GM18520 (cell line): ENCODE data around the gene MSTO1.
"Not testable (repeated sequence)": the region's sequence is repeated elsewhere in the genome, so short reads cannot be mapped to it uniquely, and the experiment has no call there.

Source experiments
- ATAC-seq: cut with Tn5 transposase; IDR thresholded peaks from one replicate; pipeline ENCODE4 v1.9.1; 2021; ENCODE audit not compliant: unreplicated experiment

Gene MSTO1

DNA sequence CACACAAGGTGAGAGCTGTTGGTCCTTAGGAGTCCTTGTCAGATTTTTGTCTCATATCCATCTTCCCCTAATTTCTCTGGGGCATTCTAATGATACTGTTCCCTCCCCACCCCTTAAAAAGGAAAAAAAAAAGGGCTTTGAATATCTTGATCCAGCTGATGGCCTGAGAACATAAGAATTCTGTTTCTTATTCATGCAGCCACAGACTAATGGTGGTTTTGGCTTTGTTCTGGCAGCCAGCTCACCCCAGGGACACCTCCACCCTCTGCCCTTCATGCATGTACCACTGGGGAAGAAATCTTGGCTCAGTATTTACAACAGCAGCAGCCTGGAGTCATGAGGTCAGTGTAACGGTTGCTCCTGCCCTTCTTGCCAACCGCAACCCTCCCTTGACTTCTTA is 3.2 kb downstream of the MSTO1 start:
- ATAC-seq, result not testable (repeated sequence)

DNA sequence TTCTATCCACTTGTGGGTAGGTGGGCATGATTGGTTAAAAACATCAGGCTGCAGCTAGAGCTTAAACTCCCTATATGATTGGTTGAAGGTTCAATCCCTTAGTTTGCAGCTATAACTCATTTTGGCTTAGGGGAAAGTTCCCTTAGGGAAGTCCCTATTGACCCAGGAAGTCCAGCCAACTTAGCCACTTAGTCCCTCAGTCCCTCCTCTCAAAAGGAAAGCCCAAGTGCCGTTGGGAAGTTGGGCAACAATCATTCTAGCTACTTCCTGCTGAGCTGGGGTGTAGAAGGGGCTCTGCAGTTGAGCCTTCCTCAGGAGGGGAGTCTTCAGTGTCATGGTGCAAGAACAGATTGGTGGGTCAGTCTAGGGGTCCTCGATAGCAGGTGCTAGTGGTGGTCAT is 12.2 kb downstream of the MSTO1 start:
- ATAC-seq, result no peak

DNA sequence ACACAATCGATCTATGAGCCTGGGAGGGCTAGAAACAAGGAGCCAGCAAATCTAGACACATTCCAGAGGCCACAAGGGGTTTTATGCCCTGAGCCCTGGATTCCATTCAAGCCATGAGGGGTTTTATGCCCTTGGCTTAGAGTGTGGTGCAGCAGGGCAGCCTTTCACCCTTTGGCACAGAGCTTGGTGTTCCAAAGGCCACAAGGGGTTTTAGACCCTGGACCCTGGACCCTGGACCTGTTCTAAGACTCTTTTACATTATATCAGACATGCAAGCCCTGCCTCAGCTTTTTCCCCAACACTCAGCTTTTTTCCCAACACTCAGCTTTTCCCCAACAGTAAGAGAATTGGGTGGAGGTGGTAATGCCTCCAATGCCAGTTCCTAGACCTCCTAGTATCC is 13.3 kb downstream of the MSTO1 start:
- ATAC-seq, result no peak

DNA sequence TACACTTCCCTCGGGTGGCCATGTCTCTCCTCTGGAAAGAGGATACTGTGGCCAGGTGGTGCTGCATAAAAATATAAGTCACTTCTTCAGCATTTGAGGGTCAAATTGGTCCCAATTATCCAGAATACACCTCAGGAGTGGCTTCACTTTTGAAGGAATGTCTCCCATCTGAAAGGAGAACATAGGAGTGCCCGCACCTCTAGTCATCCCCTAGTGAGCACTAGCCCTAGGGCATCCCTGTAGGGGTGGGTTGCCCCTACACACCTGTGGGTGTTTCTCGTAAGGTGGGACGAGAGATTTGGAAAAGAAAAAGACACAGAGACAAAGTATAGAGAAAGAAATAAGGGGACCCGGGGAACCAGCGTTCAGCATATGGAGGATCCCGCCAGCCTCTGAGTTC is 16.4 kb downstream of the MSTO1 start:
- ATAC-seq, result not testable (repeated sequence)

DNA sequence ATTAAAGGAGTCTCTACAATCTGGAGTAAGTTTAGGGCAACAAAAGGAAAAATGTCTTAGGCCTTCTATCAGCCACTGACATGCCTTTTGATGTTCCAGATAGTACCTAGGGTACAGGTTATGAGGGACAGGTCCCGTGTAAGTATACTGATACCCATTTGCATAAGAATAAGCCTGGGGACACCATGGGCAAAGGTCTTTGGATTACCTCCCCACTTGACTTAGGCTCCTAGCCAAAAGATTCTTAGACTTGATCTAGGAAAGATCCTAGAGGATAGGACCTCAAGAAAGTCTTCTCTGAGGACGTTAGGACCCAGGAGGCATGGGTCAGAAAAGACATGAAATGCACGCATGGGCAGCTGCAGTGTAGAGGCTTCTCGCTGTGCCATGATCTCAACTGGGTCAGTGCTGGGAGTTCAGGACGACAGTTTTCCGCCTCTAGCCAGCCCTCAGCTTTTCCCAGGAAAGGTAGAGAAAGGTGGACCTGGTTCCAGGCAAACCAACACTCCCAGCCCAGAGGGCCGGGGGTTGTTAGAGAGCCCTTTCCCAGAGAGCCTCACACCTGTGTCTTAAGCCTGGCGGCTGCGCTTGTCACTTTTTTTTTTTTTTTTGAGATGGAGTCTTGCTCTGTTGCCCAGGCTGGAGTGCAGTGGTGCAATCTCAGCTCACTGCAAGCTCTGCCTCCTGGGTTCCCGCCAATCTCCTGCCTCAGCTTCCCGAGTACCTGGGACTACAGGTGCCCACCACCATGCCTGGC is 26.6 kb downstream of the MSTO1 start:
- no peak for ATAC-seq

DNA sequence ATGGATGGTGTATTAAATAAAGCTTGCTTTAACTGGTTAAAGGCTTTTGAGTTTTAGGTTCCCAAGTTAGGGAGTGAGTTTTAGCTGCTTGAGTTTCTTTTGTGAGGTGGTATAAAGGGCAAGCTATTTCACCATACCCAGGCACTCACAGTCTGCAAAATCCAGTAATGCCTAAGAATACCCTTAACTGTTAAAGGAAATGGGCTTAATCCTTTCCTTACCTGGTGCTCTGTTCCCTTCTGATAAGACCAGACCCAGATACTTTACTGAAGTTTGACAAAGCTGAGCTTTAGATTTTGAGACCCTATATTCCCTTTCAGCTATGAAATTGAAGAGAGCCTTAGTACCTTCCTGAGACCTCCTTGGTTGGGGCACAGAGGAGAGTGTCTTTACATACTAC is 30.3 kb downstream of the MSTO1 start:
- no peak for ATAC-seq

DNA sequence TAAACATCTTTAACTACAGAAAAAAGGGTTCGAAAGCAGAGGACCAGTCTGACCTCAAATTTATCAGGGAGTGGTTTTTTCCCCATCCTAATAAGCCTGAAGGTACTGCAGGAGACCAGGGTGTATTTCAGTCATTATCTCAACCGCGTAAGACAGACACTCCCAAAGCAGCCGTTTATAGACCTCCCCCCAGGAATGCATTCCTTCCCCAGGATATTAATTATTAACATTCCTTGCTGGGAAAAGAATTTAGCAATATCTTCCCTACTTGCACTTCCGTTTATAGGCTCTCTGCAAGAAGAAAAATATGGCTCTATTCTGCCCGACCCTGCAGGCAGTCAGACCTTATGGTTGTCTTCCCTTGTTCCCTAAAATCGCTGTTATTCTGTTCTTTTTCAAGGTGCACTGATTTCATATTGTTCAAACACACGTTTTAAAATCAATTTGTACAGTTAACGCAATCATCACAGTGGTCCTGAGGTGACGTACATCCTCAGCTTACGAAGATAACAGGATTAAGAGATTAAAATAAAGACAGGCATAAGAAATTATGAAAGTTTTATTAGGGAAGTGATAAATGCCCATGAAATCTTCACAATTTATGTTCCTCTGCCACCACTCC is 32.7 kb downstream of the MSTO1 start:
- not testable (repeated sequence) for ATAC-seq

DNA sequence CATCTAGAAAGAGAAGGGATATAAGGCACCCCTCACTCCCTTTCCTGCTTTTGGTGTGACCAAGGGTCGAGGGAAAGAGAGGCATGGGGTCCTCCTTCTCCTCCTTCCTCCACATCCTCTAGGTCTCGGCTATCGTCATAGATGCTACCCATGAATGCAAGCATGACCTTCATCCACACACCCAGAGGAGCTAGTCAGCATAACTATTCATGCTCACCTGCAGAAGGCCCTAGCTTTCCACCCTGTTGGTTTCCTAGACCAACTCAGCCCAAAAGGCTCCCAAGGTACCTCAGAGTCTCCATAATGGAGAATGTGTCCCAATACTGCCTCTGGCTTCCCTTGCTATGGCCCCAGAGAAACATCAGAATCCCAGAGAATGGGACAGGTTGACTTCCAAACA is 33.2 kb downstream of the MSTO1 start:
- ATAC-seq, result no peak

DNA sequence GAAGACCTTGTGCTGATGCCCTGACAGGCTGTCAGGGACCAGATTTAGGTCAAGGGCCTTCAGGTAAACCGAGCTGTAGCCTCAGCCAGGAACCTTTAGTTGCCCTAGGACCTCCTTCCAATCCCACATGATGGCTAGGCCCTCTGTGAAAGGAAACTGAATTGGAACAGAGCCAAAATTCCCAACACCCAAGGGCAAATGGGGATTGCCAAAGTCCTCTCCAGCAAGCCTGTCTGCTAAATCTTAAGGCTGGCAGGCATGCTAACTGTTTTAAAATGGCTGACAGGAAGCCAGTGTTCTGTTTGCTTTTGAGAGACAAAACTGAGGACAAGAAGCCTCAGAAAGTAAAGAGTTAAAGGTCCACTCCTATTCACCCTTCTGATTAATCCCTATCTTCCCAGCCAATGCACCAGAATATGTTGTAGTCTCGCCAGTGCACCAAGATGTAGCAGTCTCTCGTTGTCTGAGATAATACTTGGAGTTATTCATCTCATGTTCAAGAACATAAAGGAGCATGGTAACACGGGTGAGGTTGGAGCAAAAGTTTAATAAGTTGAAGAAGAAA is 35.1 kb downstream of the MSTO1 start:
- ATAC-seq, result no peak

DNA sequence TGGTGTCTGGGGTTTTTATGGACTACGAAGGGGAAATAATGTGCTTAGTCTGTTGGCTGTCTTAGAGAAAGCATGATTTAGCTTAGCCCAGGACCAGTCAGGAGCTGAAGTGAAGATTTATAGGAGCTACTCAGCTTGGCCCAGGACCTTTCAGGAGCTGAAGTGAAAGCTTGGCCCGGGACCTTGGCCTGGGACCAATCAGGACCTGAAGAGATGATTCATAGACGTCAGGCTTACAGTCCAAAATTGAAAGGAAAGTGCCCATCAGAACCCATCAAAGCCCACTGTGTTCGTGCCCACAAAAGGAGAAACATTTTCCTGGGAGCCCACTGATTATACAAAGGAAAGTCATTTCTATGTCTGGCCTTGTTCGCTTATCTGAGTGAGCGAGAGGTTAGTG is 35.6 kb downstream of the MSTO1 start:
- ATAC-seq, result no peak

DNA sequence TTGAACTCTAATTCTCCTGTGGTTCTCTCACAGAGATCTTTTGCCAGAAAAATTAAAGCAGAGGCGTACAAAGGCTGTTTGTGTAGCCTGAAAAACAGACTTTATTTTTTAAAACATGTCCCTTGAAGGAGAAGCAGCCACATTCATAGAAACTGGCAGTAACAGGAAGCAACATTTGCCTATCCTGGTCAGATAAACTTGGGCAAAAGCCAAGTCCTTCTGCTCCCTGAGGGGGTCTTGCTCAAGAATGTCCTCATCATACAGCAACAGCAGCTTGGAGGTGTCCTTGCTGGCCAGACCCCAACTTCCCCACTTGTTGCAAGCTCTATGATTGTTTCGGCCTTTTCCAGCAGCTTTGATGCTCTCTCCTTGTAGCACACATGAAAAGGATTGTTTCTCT is 36.3 kb downstream of the MSTO1 start:
- ATAC-seq, result no peak

DNA sequence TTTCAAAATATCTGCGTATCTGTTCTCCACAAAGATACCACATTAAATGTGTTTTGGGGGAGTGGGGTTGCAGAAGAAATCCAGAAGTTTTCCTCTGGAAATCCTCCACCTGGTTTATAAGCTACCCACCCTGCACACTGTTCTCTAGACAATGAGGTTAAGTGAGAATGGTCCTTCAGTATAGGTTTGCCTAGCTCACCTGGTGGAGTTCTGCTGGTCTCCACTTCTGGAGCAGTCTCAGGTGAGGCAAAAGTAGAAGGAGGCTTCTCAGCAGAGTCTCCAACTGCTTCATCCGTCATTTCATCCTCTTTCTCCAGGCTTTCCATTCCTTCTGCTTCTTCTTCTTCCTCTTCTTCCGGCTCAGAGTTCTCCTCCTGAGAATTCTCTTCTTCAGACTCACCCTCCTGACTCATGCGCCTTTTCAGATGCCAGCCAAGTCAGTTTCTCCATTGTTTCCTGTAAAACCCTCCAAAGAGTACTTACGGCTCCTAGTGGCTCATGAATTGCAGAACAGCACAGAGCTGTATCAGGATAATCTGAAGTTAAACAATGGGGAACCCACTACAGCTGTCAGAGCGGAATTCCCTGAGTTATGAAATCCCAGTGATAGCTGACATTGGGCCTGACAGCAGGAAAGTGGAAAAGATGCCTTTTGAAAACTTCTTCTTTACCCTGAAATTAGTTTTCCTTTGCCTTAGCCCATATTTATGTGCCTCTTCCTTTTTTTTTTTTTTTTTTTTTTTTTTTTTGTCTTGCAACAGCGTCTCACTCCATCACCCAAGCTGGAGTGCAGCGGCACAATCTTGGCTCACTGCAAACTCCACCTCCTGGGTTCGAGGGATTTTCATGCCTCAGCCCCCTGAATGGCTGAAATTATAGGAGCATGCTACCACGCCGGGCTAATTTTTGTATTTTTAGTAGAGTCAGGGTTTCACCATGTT is 38.5 kb downstream of the MSTO1 start:
- ATAC-seq, result no peak

DNA sequence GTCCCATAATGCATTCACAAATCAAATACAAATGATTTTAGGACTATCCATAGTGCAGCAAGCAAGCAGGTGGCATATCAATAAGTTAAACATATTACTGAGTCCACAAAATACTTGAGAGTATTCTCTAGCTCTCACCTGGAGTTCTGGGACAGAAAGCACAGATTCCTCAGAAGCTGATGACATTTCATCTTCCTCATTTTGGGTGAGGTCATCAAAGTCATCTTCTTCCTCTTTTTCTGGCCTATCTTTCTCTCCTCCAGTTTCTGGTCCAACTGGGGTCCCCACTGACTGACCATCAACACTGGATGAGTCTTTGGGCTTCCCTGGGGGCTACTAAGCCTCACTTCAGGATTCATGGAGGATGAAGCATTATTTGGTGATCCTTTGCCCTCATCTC is 39.7 kb downstream of the MSTO1 start:
- no peak for ATAC-seq

DNA sequence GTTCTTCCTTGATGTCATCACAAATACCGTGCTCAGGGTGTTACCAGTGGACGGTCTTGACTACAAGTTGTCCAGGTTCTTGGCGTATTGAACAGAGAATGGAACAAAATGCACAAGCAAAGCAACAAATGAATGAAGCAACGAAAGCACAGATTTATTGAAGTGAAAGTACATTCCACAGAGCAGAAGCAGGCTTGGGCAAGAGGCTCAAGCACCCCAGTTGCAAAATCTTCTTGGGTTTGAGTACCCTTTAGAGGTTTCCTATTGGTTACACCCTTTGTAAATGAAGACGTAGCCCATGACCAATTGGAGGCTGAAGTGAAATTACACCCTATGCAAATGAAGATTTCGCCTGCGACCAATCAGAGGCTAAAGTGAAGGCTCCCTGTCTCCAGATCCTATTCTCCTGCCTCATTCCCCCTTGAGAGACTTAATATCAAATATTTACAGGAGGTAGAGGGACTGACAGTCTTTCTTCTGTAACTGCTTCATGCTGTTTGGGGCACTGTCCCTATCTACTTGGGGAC is 40.3 kb downstream of the MSTO1 start:
- no peak for ATAC-seq

DNA sequence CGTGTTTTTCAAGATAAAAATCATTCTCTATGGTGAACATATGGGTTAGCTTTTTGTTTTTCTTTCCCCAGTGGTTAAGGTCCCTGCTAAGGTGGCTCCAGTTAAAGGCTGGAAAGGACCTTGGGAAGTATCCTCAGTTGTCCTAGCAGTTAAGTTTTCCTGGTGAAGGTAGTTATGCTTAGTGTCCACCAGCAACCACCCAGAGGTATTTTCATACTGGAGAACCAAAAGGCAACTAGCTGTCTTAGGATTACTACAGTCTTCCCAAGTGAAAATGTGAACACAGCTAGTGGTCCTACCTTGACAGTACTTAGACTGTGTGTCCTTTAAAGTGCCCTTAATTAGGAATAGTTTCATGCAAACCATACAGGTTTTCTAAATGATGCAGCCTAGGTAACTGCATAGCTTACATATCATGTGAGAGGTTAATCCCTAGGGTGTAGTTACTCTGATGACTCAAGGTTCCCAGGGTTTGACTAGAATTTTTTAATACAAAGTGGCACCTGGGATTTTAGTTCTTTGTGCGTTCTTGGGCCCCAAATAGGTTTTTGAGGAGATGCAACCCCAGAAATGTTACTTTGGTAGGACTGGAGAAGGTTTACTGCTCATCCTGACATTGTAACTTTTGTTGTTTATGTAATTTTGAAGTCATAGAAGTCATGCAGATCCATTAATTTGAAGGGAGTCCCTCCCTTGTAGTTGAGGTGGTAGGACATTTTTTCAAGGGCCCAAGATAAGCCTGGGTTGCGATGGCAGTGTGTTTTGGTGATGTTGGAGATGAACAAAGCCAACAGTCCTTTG is 42.0 kb downstream of the MSTO1 start:
- ATAC-seq, result no peak

DNA sequence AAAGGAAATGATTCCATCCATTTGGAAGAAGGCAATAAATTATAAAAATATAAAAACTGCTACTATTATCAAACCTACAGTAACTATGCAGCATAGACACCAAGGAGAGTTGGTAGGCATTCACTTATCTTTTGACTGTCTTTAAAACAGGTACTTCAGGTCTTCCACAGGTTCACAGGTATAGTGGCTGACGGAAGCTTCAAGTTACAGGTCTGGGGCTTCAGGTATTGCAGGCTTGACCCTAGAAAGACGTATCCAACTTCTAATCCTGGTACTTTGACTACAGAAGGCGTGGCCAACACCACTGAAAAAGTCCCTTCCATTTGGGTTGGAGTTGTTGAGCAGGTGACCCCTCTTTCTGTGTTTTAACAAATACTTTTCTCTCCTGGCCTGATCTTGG is 42.9 kb downstream of the MSTO1 start:
- ATAC-seq, result no peak

DNA sequence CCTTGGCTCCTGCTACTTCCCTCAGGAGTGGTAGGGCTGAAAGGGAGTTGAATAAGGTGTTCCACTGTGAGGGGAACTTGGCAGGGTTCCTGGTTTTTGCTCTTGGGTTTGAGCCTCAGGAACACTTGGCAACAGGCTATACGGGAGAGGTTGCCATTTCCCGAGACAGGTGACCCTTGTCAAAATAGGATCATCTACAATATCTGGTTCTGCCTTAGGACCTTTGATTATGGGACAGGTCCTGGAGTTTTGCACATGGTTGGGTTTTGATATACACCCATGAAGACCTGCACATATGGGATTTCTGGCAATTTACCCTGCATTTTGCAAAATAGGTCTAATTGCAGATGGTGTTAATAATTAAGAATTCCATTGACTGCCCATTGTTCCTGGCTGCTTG is 47.4 kb downstream of the MSTO1 start:
- ATAC-seq, result no peak

DNA sequence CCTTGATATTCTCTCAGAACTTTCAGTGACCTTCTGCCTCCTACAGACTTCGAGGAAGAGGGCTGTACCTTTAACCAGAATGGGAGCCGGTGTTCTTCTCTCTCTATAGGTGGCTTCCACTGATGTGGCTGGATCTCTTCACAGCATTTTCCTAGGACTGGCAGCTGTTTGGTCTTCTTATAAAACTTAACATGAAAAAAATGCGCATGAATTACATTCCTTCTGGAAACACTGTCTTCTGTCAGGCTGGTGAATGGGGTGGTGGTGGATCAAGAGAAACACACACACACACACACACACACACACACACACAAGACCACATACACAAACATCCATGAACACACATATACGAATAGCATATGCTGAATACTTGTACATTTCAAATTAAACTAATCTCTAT is 51.2 kb downstream of the MSTO1 start:
- ATAC-seq, result not testable (repeated sequence)
